HG03039 (cell line): ENCODE results near the gene VPS41.

ENCODE experiments used
- ATAC-seq: cut with Tn5 transposase; IDR thresholded peaks from one replicate; pipeline ENCODE4 v1.9.1; 2021; ENCODE audit warnings: mild to moderate bottlenecking, moderate library complexity; ENCODE audit not compliant: unreplicated experiment

The VPS41 gene

GRCh38 chr7:38820571-38820970 is 88.4 kb downstream of the VPS41 start:
- no peak for ATAC-seq

- no peak for ATAC-seq
These were observed 89.5 kb downstream of the VPS41 start for GRCh38 chr7:38819463-38819862.

- no peak for ATAC-seq
These were observed 91.5 kb downstream of the VPS41 start for GRCh38 chr7:38817526-38817925.

- ATAC-seq: no peak
These were observed 95.2 kb downstream of the VPS41 start for GRCh38 chr7:38813768-38814167.

GRCh38 chr7:38806912-38807311 is 102.1 kb downstream of the VPS41 start:
- ATAC-seq: no peak

- ATAC-seq: no peak
These were observed 107.2 kb downstream of the VPS41 start for GRCh38 chr7:38801786-38802185.

- ATAC-seq: no peak
These were observed 110.3 kb downstream of the VPS41 start for GRCh38 chr7:38798552-38799267.

- ATAC-seq: no peak
These were observed 112.1 kb downstream of the VPS41 start for GRCh38 chr7:38796626-38797501.

GRCh38 chr7:38795593-38795992 is 113.4 kb downstream of the VPS41 start:
- no peak for ATAC-seq

GRCh38 chr7:38781991-38782390 is 127.0 kb downstream of the VPS41 start:
- no peak for ATAC-seq

- ATAC-seq: no peak
These were observed 131.4 kb downstream of the VPS41 start for GRCh38 chr7:38777609-38778008.

- no peak for ATAC-seq
These were observed 133.3 kb downstream of the VPS41 start for GRCh38 chr7:38775506-38776175.

GRCh38 chr7:38773430-38773829 is 135.6 kb downstream of the VPS41 start:
- ATAC-seq: no peak

- ATAC-seq: no peak
These were observed 148.8 kb downstream of the VPS41 start for GRCh38 chr7:38760226-38760625.

GRCh38 chr7:38759028-38759427 is 150.0 kb downstream of the VPS41 start:
- ATAC-seq: no peak

GRCh38 chr7:38757931-38758330 is 151.1 kb downstream of the VPS41 start:
- ATAC-seq: no peak

- ATAC-seq: no peak
These were observed 152.5 kb downstream of the VPS41 start for GRCh38 chr7:38756521-38756920.

GRCh38 chr7:38753347-38753746 is 155.6 kb downstream of the VPS41 start:
- ATAC-seq: no peak

GRCh38 chr7:38751416-38751815 is 157.6 kb downstream of the VPS41 start:
- ATAC-seq: no peak

GRCh38 chr7:38748056-38748610 is 160.9 kb downstream of the VPS41 start:
- ATAC-seq: no peak

GRCh38 chr7:38746438-38746837 is 162.6 kb downstream of the VPS41 start:
- ATAC-seq: no peak
